ENCODE data around the gene MACROD2. TPM values are rescaled to one million over a fixed set of nuclear protein-coding genes. Genes with fewer than 3 reads are reported as not detected.

The MACROD2 gene
- total RNA-seq, 4 donors from 2014 or later = 4.0 to 14.1 (median 10.4) TPM

GRCh38 chr20:15320941-15321340 lies 1325.6 kb downstream of the MACROD2 start:
- H3K4me1 ChIP-seq = no peaks in the 10 kb centered on the region
- no peak for DNase-seq (ENCODE audit: low spot score in 2 of 2)
- no peaks in the 10 kb centered on the region for H3K36me3 ChIP-seq
- H3K4me3 ChIP-seq = no peak overlapping the region
- H3K27me3 ChIP-seq = no peaks in the 10 kb centered on the region
- no peak overlapping the region for H3K27ac ChIP-seq
- 45 to 65% methylated on average over 2 of the region's 2 CpGs for WGBS, 2 donors
- TF ChIP-seq EP300 (IDR thresholded peaks at IDR 0.05) (no peak), POLR2A (IDR thresholded peaks at IDR 0.05) (no peak), CTCF (IDR thresholded peaks at IDR 0.05) (no peak)
- peaks cover 0 to 6% (median 0%) of the 10 kb centered on the region in 4 donors for H3K9me3 ChIP-seq

- Histone ChIP-seq H3K4me1 (no peaks in the 10 kb centered on the region), H3K27me3 (no peaks in the 10 kb centered on the region), H3K36me3 (no peaks in the 10 kb centered on the region), H3K9me3 (no peaks in the 10 kb centered on the region), H3K27ac (no peak overlapping the region), H3K4me3 (no peak overlapping the region)
- no peak for DNase-seq (ENCODE audit: low spot score in 2 of 2)
- WGBS, 2 donors = 93 to 95% methylated on average over 4 of the region's 4 CpGs
- no peak for TF ChIP-seq POLR2A (IDR thresholded peaks at IDR 0.05)
- TF ChIP-seq EP300 (IDR thresholded peaks at IDR 0.05) = no peak
- no peak for TF ChIP-seq CTCF (IDR thresholded peaks at IDR 0.05)
These were observed 1331.8 kb downstream of the MACROD2 start for GRCh38 chr20:15327123-15327522.

GRCh38 chr20:15328084-15328483 lies 1332.8 kb downstream of the MACROD2 start:
- DNase-seq (ENCODE audit: low spot score in 2 of 2) = no peak
- TF ChIP-seq CTCF (IDR thresholded peaks at IDR 0.05) (no peak), EP300 (IDR thresholded peaks at IDR 0.05) (no peak), POLR2A (IDR thresholded peaks at IDR 0.05) (no peak)
- 81 to 86% methylated on average over 1 of the region's 1 CpG for WGBS, 2 donors

GRCh38 chr20:15332711-15333160 lies 1337.4 kb downstream of the MACROD2 start:
- 91 to 95% methylated on average over 1 of the region's 1 CpG for WGBS, 2 donors
- Histone ChIP-seq H3K27me3 (no peaks in the 10 kb centered on the region), H3K27ac (no peak overlapping the region), H3K9me3 (no peaks in the 10 kb centered on the region), H3K4me3 (no peak overlapping the region), H3K36me3 (no peaks in the 10 kb centered on the region), H3K4me1 (no peaks in the 10 kb centered on the region)
- DNase-seq (ENCODE audit: low spot score in 2 of 2) = no peak
- TF ChIP-seq POLR2A (IDR thresholded peaks at IDR 0.05) = no peak
- no peak for TF ChIP-seq CTCF (IDR thresholded peaks at IDR 0.05)
- TF ChIP-seq EP300 (IDR thresholded peaks at IDR 0.05) = no peak

More at GRCh38 chr20:15328084-15328483, 1332.8 kb downstream of the MACROD2 start:
- no peaks in the 10 kb centered on the region for H3K36me3 ChIP-seq
- no peak overlapping the region for H3K27ac ChIP-seq
- H3K9me3 ChIP-seq = no peaks in the 10 kb centered on the region
- H3K4me3 ChIP-seq = no peak overlapping the region
- no peaks in the 10 kb centered on the region for H3K4me1 ChIP-seq
- no peaks in the 10 kb centered on the region for H3K27me3 ChIP-seq

GRCh38 chr20:15333170-15333569 lies 1337.9 kb downstream of the MACROD2 start:
- Histone ChIP-seq H3K36me3 (no peaks in the 10 kb centered on the region), H3K27me3 (no peaks in the 10 kb centered on the region), H3K27ac (no peak overlapping the region), H3K4me1 (no peaks in the 10 kb centered on the region), H3K4me3 (no peak overlapping the region), H3K9me3 (no peaks in the 10 kb centered on the region)
- DNase-seq (ENCODE audit: low spot score in 2 of 2) = no peak
- 86 to 89% methylated on average over 4 of the region's 4 CpGs for WGBS, 2 donors
- TF ChIP-seq CTCF (IDR thresholded peaks at IDR 0.05) (no peak), POLR2A (IDR thresholded peaks at IDR 0.05) (no peak), EP300 (IDR thresholded peaks at IDR 0.05) (no peak)

Measured in tibial nerve (tissue), 4 donors.